ENCODE data around the gene PRRT3.
"Not testable (repeated sequence)": the region's sequence is repeated elsewhere in the genome, so short reads cannot be mapped to it uniquely, and the experiment has no call there.

The PRRT3 gene

DNA sequence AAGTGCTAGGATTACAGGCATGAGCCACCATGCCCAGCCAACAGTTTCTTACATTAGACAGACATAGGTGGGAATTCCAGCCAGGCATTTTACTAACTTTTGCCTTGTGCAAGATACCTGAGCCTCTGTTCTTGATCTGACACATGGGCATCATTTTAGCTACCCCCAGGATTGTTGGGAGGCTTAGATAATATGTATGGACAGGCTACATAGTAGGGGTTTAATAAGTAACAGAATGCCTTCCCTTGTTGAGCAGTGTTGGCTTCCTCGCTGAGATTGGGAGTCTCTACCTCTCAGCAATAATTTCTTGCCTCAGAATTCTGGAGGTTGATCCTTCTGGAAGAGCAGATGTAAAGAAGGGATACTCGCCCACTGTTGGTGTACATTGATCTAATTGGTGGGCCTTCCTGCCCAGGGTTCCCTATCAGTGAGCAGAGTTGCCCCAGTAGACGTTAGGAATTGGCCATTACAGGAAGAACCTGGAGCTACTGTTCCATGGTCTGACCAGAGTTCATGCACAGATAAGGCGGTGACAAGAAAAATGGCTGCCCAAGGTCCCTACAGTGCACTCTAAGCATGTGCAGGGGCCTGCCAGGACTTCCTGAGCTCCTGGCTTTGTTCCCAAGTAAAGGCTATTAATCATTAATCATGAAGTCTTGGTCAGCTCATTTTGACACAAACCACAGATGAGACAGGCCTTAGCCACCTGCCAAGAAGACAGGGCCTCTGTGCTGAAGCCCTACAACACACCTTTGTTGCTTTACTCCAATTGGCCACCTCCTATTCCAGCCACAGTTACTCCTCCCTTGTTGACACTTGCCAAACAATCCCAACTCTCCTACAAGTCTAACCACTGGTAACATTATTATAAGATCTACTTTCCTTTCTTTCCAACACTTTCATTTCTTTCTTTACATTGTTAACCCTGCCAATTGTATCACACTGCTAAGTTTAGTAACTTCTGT, 54.5 kb downstream of the PRRT3 start:
- no peak for DNase-seq

DNA sequence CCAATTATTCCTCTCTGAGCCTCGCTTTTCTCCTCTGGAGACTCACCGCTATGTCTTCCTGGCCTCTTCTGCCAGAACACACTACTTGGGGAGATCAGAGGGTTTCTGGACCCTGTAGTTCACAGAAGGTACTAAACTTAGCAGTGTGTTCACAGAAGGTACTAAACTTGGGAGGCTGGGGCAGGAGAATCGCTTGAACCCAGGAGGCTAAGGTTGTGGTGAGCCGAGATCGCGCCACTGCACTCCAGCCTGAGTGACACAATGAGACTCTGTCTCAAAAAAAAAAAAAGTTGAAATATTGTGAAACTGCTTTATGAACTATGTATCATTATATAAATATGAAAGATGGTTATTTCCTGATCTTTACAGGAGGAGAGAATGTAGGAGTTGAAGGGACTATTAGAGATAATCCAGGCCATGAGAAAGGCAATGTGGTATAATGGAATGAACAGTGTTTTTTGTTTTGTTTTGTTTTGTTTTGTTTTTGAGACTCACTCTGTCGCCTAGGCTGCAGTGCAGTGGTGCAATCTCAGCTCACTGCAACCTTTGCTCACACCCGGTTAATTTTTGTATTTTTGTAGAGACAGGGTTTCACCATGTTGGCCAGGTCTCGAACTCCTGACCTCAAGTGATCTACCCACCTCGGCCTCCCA, 55.3 kb downstream of the PRRT3 start:
- not testable (repeated sequence) for DNase-seq

GRCh38 chr3:9895715-9896114, 56.5 kb downstream of the PRRT3 start:
- not testable (repeated sequence) for DNase-seq
